Progenitor cell of endocrine pancreas (in vitro differentiated cells): Measurements from ENCODE around the gene AKAP8. TPM values are rescaled to one million over a fixed set of nuclear protein-coding genes. Genes with fewer than 3 reads are reported as not detected.

Experiments used
- DNase-seq: peaks from one replicate; pipeline ENCODE4 v3.0.0; 2021; ENCODE audit warnings: low spot score; ENCODE audit not compliant: unreplicated experiment
- H3K27ac Mint-ChIP-seq: 2 replicates; pipeline ENCODE4 v1.8.0; 2021; ENCODE audit warnings: mild to moderate bottlenecking, moderate library complexity, mixed read lengths
- H3K27me3 Mint-ChIP-seq: 2 replicates; pipeline ENCODE4 v1.8.0; 2021; ENCODE audit warnings: mixed read lengths
- H3K36me3 Mint-ChIP-seq: 2 replicates; pipeline ENCODE4 v1.8.0; 2022; ENCODE audit warnings: mixed read lengths; ENCODE audit not compliant: insufficient read depth
- H3K4me1 Mint-ChIP-seq: 2 replicates; pipeline ENCODE4 v1.8.0; 2021; ENCODE audit warnings: low read depth, mixed read lengths
- H3K4me3 Mint-ChIP-seq: 2 replicates; pipeline ENCODE4 v1.8.0; 2021; ENCODE audit warnings: low read depth, mild to moderate bottlenecking, moderate library complexity, mixed read lengths
- H3K9me3 Mint-ChIP-seq: 2 replicates; pipeline ENCODE4 v1.8.0; 2021; ENCODE audit warnings: low read depth, mixed read lengths
- long read RNA-seq: library from polyadenylated mRNA; unstranded; transcript quantifications from one replicate; pipeline ENCODE4 v2.0.0, GENCODE V29; 2020
- total RNA-seq: library from RNA; stranded (reverse); gene quantifications from 2 replicates; pipeline ENCODE4 v1.2.1, GENCODE V29; 2021
- TF ChIP-seq, protein P1 (sequence below): fragments of 200-600 bp; sonication (generic); IDR thresholded peaks from one replicate; pipeline ENCODE4 v1.5.0; 2021; ENCODE audit warnings: antibody characterized with exemption, mild to moderate bottlenecking; ENCODE audit not compliant: unreplicated experiment

Gene AKAP8
- total RNA-seq: 44.0 and 51.9 TPM in 2 replicates
- long read RNA-seq, transcript AKAP8-201 (14 exons, 3,670 nt): major isoform, 14 of 29 reads
- long read RNA-seq, partial matches to known transcripts: 11 of 29 reads
- long read RNA-seq, other reads (novel, unspliced or antisense): 3 of 29 reads

GRCh38 chr19:15379083-15379998, at the start of gene AKAP8:
AKAP8 (minus strand) TSS chr19:15379787; CDS start chr19:15379731, 56 bp downstream.
- H3K4me1 Mint-ChIP-seq: peaks cover 27% of the 10 kb centered on the region
- TF ChIP-seq, protein P1, sequence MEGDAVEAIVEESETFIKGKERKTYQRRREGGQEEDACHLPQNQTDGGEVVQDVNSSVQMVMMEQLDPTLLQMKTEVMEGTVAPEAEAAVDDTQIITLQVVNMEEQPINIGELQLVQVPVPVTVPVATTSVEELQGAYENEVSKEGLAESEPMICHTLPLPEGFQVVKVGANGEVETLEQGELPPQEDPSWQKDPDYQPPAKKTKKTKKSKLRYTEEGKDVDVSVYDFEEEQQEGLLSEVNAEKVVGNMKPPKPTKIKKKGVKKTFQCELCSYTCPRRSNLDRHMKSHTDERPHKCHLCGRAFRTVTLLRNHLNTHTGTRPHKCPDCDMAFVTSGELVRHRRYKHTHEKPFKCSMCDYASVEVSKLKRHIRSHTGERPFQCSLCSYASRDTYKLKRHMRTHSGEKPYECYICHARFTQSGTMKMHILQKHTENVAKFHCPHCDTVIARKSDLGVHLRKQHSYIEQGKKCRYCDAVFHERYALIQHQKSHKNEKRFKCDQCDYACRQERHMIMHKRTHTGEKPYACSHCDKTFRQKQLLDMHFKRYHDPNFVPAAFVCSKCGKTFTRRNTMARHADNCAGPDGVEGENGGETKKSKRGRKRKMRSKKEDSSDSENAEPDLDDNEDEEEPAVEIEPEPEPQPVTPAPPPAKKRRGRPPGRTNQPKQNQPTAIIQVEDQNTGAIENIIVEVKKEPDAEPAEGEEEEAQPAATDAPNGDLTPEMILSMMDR: no peak
- H3K36me3 Mint-ChIP-seq: peaks cover 3% of the 10 kb centered on the region
- H3K27me3 Mint-ChIP-seq: no peaks in the 10 kb centered on the region
- DNase-seq: peak; percentile 96
- no peaks in the 10 kb centered on the region for H3K9me3 Mint-ChIP-seq
- H3K27ac Mint-ChIP-seq: peak within 1 kb of the TSS; percentile 100
- H3K4me3 Mint-ChIP-seq: peak within 1 kb of the TSS; percentile 98

DNA sequence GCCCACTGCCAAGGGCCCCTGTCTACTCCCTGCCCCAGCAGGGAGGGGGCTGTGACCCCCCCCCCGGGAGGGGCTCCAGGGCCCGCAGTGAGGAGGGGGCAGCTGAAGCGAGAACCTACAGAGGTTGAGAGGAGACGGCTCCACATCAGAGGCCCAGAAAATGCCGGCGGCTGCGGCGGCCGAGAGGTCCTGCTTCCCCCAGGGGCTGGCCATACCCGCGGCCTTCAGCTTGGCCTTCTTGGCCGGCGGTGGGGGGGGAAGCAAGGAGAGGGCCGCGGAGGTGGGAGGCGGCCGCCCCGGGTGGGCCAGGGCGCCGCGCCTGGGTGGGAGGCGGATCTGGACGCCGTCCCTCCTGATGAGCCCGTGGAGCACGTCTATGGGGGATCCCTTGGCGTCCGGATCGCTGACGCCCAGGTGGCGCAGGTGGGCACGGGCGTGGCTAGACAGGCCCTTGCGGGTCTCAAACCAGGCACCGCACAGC, 48.4 kb upstream of the AKAP8 start:
- H3K27me3 Mint-ChIP-seq: no peaks in the 10 kb centered on the region
- TF ChIP-seq, protein P1: no peak
- H3K27ac Mint-ChIP-seq: no peak overlapping the region
- H3K4me3 Mint-ChIP-seq: no peak overlapping the region
- H3K4me1 Mint-ChIP-seq: peaks cover 14% of the 10 kb centered on the region
- H3K9me3 Mint-ChIP-seq: no peaks in the 10 kb centered on the region
- DNase-seq: no peak
- peaks cover 21% of the 10 kb centered on the region for H3K36me3 Mint-ChIP-seq

DNA sequence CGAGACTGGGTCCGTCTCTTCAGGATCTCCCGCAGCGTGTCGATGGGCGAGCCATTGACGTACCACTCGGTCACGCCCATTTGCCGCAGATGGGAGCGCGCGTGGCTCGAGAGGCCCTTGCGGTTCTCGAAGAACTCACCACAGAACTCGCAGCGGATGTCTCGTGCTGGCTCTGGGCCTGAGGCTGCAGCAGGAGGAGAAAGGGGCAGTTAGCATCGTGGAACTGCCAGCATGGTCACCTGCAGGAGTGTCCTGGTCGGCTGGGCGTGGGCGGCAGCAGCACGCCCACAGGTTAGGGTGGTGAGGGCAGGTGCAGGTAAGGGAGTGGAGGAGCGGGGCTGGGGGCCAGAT, 47.7 kb upstream of the AKAP8 start:
- peaks cover 13% of the 10 kb centered on the region for H3K4me1 Mint-ChIP-seq
- TF ChIP-seq, protein P1: no peak
- no peaks in the 10 kb centered on the region for H3K27me3 Mint-ChIP-seq
- DNase-seq: no peak
- peaks cover 28% of the 10 kb centered on the region for H3K36me3 Mint-ChIP-seq
- H3K4me3 Mint-ChIP-seq: no peak overlapping the region
- H3K27ac Mint-ChIP-seq: no peak overlapping the region
- H3K9me3 Mint-ChIP-seq: no peaks in the 10 kb centered on the region

DNA sequence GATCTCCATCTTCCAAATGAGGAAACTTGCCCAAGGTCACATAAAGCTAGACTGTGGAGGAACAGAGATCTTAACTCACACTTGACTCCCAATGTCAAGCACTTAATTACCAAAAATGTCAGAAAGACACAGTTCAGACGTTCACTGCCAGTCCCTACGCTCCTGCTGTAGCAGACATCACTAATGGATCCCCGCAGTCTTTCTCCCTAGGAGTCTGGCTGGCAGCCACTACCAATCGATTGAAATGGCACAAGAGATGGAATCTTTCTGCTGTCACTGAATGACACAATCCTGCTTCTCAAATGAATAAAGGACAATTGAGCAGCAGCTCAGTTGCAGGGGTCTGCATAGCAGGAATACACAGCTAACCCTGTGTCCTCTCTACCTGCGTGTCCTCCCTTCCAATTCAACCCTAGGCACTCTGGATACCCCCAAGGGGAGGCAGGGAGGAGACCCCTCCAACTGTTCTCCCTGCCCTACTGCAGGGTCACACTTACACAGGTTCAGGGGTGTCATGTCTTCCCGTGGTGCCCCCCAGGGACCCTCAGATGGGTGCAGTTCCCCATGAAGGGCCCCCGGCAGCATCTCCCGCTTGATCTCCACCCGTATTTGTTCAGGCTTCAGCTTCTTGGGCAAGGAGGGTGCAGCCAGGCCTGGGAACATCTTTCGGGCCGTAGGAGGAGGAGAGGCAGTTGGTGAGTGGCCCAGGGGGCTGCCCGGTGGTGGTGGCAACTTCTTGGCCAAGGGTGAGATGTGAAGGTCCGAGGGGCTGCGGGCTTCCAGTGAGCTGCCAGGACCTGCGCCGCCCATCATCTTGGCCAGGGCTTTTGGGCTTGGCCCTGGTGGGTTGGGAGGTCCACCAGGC, 47.1 kb upstream of the AKAP8 start:
- H3K4me1 Mint-ChIP-seq: peaks cover 11% of the 10 kb centered on the region
- no peak for DNase-seq
- no peak overlapping the region for H3K27ac Mint-ChIP-seq
- H3K36me3 Mint-ChIP-seq: peaks cover 30% of the 10 kb centered on the region
- TF ChIP-seq, protein P1: no peak
- no peaks in the 10 kb centered on the region for H3K27me3 Mint-ChIP-seq
- no peak overlapping the region for H3K4me3 Mint-ChIP-seq
- no peaks in the 10 kb centered on the region for H3K9me3 Mint-ChIP-seq
